Gastrocnemius medialis (tissue), 4 donors: ENCODE data around the gene ZNF841. TPM values are rescaled to one million over a fixed set of nuclear protein-coding genes. Genes with fewer than 3 reads are reported as not detected.

Source experiments
- ATAC-seq, 2 donors: fragments of 150-250 bp; one replicate each; pipeline ENCODE4 v1.9.1; 2016
- DNase-seq, 2 donors: peaks; one replicate each; pipeline ENCODE4 v3.0.0-alpha.2; 2019
- H3K27ac ChIP-seq, 4 donors: fragments of 200-600 bp; sonication (generic); 1 replicate in 1 of 4; 2 replicates in 3 of 4; pipeline ENCODE4 v1.5.1; 2016 to 2018; ENCODE audit warnings: mild to moderate bottlenecking in 2 of 4, moderate library complexity in 1 of 4
- H3K27me3 ChIP-seq, 3 donors: fragments of 200-600 bp; sonication (generic) in 2 of 3; 1 replicate in 1 of 3; 2 replicates in 2 of 3; pipeline versions ENCODE4 v1.5.1 to v1.6.0; 2016 to 2019; ENCODE audit warnings: mild to moderate bottlenecking in 1 of 3, moderate library complexity in 1 of 3
- H3K36me3 ChIP-seq, 2 donors: fragments of 200-600 bp; sonication (generic) in 1 of 2; one replicate each; pipeline ENCODE4 v1.5.1; 2017 to 2018
- H3K4me1 ChIP-seq, 2 donors: fragments of 200-600 bp; sonication (generic) in 1 of 2; one replicate each; pipeline ENCODE4 v1.5.1; 2016 to 2017; ENCODE audit warnings: mild to moderate bottlenecking in 2 of 2
- H3K4me3 ChIP-seq, 4 donors: fragments of 200-600 bp; sonication (generic) in 3 of 4; 1 replicate in 1 of 4; 2 replicates in 3 of 4; pipeline ENCODE4 v1.5.1; 2016 to 2019; ENCODE audit warnings: mild to moderate bottlenecking in 2 of 4
- H3K9me3 ChIP-seq, 3 donors: fragments of 200-600 bp; sonication (generic) in 2 of 3; 1 replicate in 1 of 3; 2 replicates in 2 of 3; pipeline ENCODE4 v1.5.1; 2016 to 2019
- CTCF ChIP-seq, 5 experiments: fragments of 450-650 bp in 3 of 5; fragments of 200-600 bp in 2 of 5; sonication (generic) in 2 of 5; IDR thresholded peaks in 4 of 5; conservative IDR thresholded peaks in 1 of 5; 1 replicate in 4 of 5; 2 replicates in 1 of 5; pipeline ENCODE4 v1.5.1; 2016 to 2019; ENCODE audit warnings: antibody characterized with exemption in 5 of 5, mild to moderate bottlenecking in 3 of 5, moderate library complexity in 3 of 5
- POLR2A ChIP-seq, 2 donors: fragments of 450-650 bp; IDR thresholded peaks; one replicate each; pipeline ENCODE4 v1.6.1; 2017; ENCODE audit warnings: antibody characterized with exemption in 2 of 2, mild to moderate bottlenecking in 2 of 2, moderate library complexity in 2 of 2
- in situ Hi-C, 4 donors: fragments of 200-750 bp; cut with MboI; loops; one replicate each; pipeline versions ENCODE4 v1.15.0 to v1.8.0; 2017; ENCODE audit warnings: low sequenced_read_pairs in 4 of 4
- intact Hi-C: fragments of 100-400 bp; cut with DNase I; formaldehyde crosslinking; loops from one replicate; pipeline ENCODE4 v1.15.1; 2023; ENCODE audit warnings: low total_unique reads
- total RNA-seq, 4 donors: library from RNA; depleted of rRNA; stranded (reverse); fragments of >200 nt; gene quantifications; one replicate each; pipeline versions ENCODE4 v1.1.0 to v1.2.3, GENCODE V29; 2016

The ZNF841 gene
- total RNA-seq, 4 donors from 2014 or later = 2.1 to 3.1 (median 2.3) TPM

- Histone ChIP-seq H3K4me1 (peaks cover 0 to 11% of the 10 kb centered on the region in 2 donors), H3K27me3 (no peaks in the 10 kb centered on the region), H3K4me3 (peak within 1 kb of the TSS; percentile 54 to 88 (median 70)), H3K36me3 (peaks cover 10 to 49% of the 10 kb centered on the region in 2 donors), H3K27ac (peak within 1 kb of the TSS; percentile 88 to 95 (median 94)), H3K9me3 (peaks cover 0 to 8% (median 0%) of the 10 kb centered on the region in 3 donors)
- TF ChIP-seq CTCF (IDR thresholded peaks at IDR 0.05 in 4 of 5, conservative IDR thresholded peaks at IDR 0.05 in 1 of 5) = no peak
- TF ChIP-seq POLR2A (IDR thresholded peaks at IDR 0.05) = peak; percentile 20 to 35
- in situ Hi-C loops = no loop called here
- peak; percentile 95 to 98 for ATAC-seq
- intact Hi-C loops = loop anchor here (1.0 to 5.0 kb wide), 6 partner anchors 21 to 320 kb away; partner anchors contain the start of genes ZNF350, ZNF613, ZNF614 and ZNF615
- peak; percentile 85 to 90 for DNase-seq
Observed at GRCh38 chr19:52048555-52049501, 46.7 kb downstream of the ZNF841 start, which contains the start of gene ZNF432. ZNF432 (minus strand) TSS chr19:52048838; CDS start chr19:52046868, 1,970 bp downstream.

- H3K4me3 ChIP-seq = peak overlapping the region in 1 of 4 donors; percentile 5
- in situ Hi-C loops = no loop called here
- no peaks in the 10 kb centered on the region for H3K27me3 ChIP-seq
- peaks cover 43 to 93% of the 10 kb centered on the region in 2 donors for H3K36me3 ChIP-seq
- DNase-seq = no peak
- H3K4me1 ChIP-seq = no peaks in the 10 kb centered on the region
- ATAC-seq = no peak
- H3K9me3 ChIP-seq = peaks cover 15 to 66% (median 21%) of the 10 kb centered on the region in 3 donors
- TF ChIP-seq POLR2A (IDR thresholded peaks at IDR 0.05) = no peak
- TF ChIP-seq CTCF (IDR thresholded peaks at IDR 0.05 in 4 of 5, conservative IDR thresholded peaks at IDR 0.05 in 1 of 5) = no peak
- no peak overlapping the region for H3K27ac ChIP-seq
- intact Hi-C loops = no loop called here
Observed at GRCh38 chr19:52039169-52039568, 56.4 kb downstream of the ZNF841 start.

GRCh38 chr19:52034051-52034728, 61.4 kb downstream of the ZNF841 start:
- H3K9me3 ChIP-seq = peaks cover 15 to 93% (median 43%) of the 10 kb centered on the region in 3 donors
- H3K27ac ChIP-seq = no peak overlapping the region
- ATAC-seq (no peak), DNase-seq (no peak)
- peaks cover 32 to 94% of the 10 kb centered on the region in 2 donors for H3K36me3 ChIP-seq
- in situ Hi-C loops = no loop called here
- H3K4me3 ChIP-seq = peak overlapping the region in 1 of 4 donors; percentile 45
- intact Hi-C loops = no loop called here
- H3K4me1 ChIP-seq = no peaks in the 10 kb centered on the region
- no peaks in the 10 kb centered on the region for H3K27me3 ChIP-seq
- TF ChIP-seq POLR2A (IDR thresholded peaks at IDR 0.05) (no peak), CTCF (IDR thresholded peaks at IDR 0.05 in 4 of 5, conservative IDR thresholded peaks at IDR 0.05 in 1 of 5) (no peak)

- DNase-seq = no peak
- peaks cover 0 to 72% (median 17%) of the 10 kb centered on the region in 3 donors for H3K9me3 ChIP-seq
- in situ Hi-C loops (no loop called here), intact Hi-C loops (loop anchor here (1.0 to 10.0 kb wide), 6 partner anchors 20 to 324 kb away; partner anchors contain the start of genes ZNF350, ZNF613, ZNF615 and ZNF841)
- ATAC-seq = peak; percentile 18 to 29
- peak overlapping the region; percentile 77 to 87 (median 82) for H3K4me3 ChIP-seq
- H3K27me3 ChIP-seq = no peaks in the 10 kb centered on the region
- TF ChIP-seq POLR2A (IDR thresholded peaks at IDR 0.05) (no peak), CTCF (IDR thresholded peaks at IDR 0.05 in 4 of 5, conservative IDR thresholded peaks at IDR 0.05 in 1 of 5) (no peak)
- peak overlapping the region; percentile 90 to 95 (median 92) for H3K27ac ChIP-seq
- H3K4me1 ChIP-seq = peaks cover 7 to 10% of the 10 kb centered on the region in 2 donors
- peaks cover 15 to 73% of the 10 kb centered on the region in 2 donors for H3K36me3 ChIP-seq
Observed at GRCh38 chr19:52028780-52029123, 66.8 kb downstream of the ZNF841 start.
